Measurements from ENCODE around the gene NRXN2. TPM values are rescaled to one million over a fixed set of nuclear protein-coding genes. Genes with fewer than 3 reads are reported as not detected.
"Not testable (repeated sequence)": the region's sequence is repeated elsewhere in the genome, so short reads cannot be mapped to it uniquely, and the experiment has no call there.

NRXN2 gene
- total and polyA plus RNA-seq, 9 donors = 11.8 to 41.8 (median 30.5) TPM

- no peak overlapping the region for H3K27ac ChIP-seq (ENCODE audit: low read length)
- no peaks in the 10 kb centered on the region for H3K9me3 ChIP-seq (replicated peaks; ENCODE audit: control insufficient read depth, low read depth, low read length)
- H3K36me3 ChIP-seq (ENCODE audit: control insufficient read depth, insufficient read depth, low read length) = no peaks in the 10 kb centered on the region
- H3K4me3 ChIP-seq (ENCODE audit: low read length) = no peak overlapping the region
- DNase-seq = no peak
- 65% methylated on average over 3 of the region's 6 CpGs for WGBS (ENCODE audit: insufficient coverage)
- peaks cover 24% of the 10 kb centered on the region for H3K4me1 ChIP-seq (ENCODE audit: control insufficient read depth, insufficient read depth, low read length)
- peaks cover 10% of the 10 kb centered on the region for H3K27me3 ChIP-seq (ENCODE audit: control insufficient read depth, insufficient read depth, low read length)
These were observed 45.5 kb downstream of the NRXN2 start for GRCh38 chr11:64677441-64678023.

GRCh38 chr11:64676261-64676615 is 46.8 kb downstream of the NRXN2 start:
- Histone ChIP-seq H3K27ac (ENCODE audit: low read length) (no peak overlapping the region), H3K27me3 (ENCODE audit: control insufficient read depth, insufficient read depth, low read length) (peaks cover 16% of the 10 kb centered on the region), H3K4me1 (ENCODE audit: control insufficient read depth, insufficient read depth, low read length) (peaks cover 24% of the 10 kb centered on the region), H3K4me3 (ENCODE audit: low read length) (no peak overlapping the region), H3K36me3 (ENCODE audit: control insufficient read depth, insufficient read depth, low read length) (no peaks in the 10 kb centered on the region), H3K9me3 (replicated peaks; ENCODE audit: control insufficient read depth, low read depth, low read length) (no peaks in the 10 kb centered on the region)
- DNase-seq = no peak
- no CpG with 5 or more reads among the region's 2 CpGs for WGBS (ENCODE audit: insufficient coverage)

GRCh38 chr11:64675450-64676260 is 47.3 kb downstream of the NRXN2 start:
- H3K4me1 ChIP-seq (ENCODE audit: control insufficient read depth, insufficient read depth, low read length) = peaks cover 24% of the 10 kb centered on the region
- peak; percentile 91 for DNase-seq
- no peaks in the 10 kb centered on the region for H3K36me3 ChIP-seq (ENCODE audit: control insufficient read depth, insufficient read depth, low read length)
- H3K27me3 ChIP-seq (ENCODE audit: control insufficient read depth, insufficient read depth, low read length) = peaks cover 20% of the 10 kb centered on the region
- H3K27ac ChIP-seq (ENCODE audit: low read length) = peak overlapping the region; percentile 71
- WGBS (ENCODE audit: insufficient coverage) = 48% methylated on average over 16 of the region's 19 CpGs
- no peaks in the 10 kb centered on the region for H3K9me3 ChIP-seq (replicated peaks; ENCODE audit: control insufficient read depth, low read depth, low read length)
- no peak overlapping the region for H3K4me3 ChIP-seq (ENCODE audit: low read length)

GRCh38 chr11:64674774-64675173 is 48.2 kb downstream of the NRXN2 start:
- WGBS (ENCODE audit: insufficient coverage) = 79% methylated on average over 2 of the region's 2 CpGs
- Histone ChIP-seq H3K27ac (ENCODE audit: low read length) (no peak overlapping the region), H3K27me3 (ENCODE audit: control insufficient read depth, insufficient read depth, low read length) (peaks cover 28% of the 10 kb centered on the region), H3K9me3 (replicated peaks; ENCODE audit: control insufficient read depth, low read depth, low read length) (no peaks in the 10 kb centered on the region), H3K4me1 (ENCODE audit: control insufficient read depth, insufficient read depth, low read length) (peaks cover 24% of the 10 kb centered on the region), H3K4me3 (ENCODE audit: low read length) (no peak overlapping the region), H3K36me3 (ENCODE audit: control insufficient read depth, insufficient read depth, low read length) (no peaks in the 10 kb centered on the region)
- no peak for DNase-seq

GRCh38 chr11:64673279-64673678 is 49.7 kb downstream of the NRXN2 start:
- Histone ChIP-seq H3K27ac (ENCODE audit: low read length) (no peak overlapping the region), H3K27me3 (ENCODE audit: control insufficient read depth, insufficient read depth, low read length) (peaks cover 34% of the 10 kb centered on the region), H3K36me3 (ENCODE audit: control insufficient read depth, insufficient read depth, low read length) (no peaks in the 10 kb centered on the region), H3K4me3 (ENCODE audit: low read length) (no peak overlapping the region), H3K9me3 (replicated peaks; ENCODE audit: control insufficient read depth, low read depth, low read length) (no peaks in the 10 kb centered on the region), H3K4me1 (ENCODE audit: control insufficient read depth, insufficient read depth, low read length) (peaks cover 24% of the 10 kb centered on the region)
- DNase-seq = no peak
- WGBS (ENCODE audit: insufficient coverage) = no CpG with 5 or more reads among the region's 1 CpG

GRCh38 chr11:64672875-64673274 is 50.1 kb downstream of the NRXN2 start:
- 67% methylated on average over 1 of the region's 2 CpGs for WGBS (ENCODE audit: insufficient coverage)
- no peak for DNase-seq
- H3K36me3 ChIP-seq (ENCODE audit: control insufficient read depth, insufficient read depth, low read length) = no peaks in the 10 kb centered on the region

GRCh38 chr11:64670975-64671374 is 52.0 kb downstream of the NRXN2 start:
- no peak overlapping the region for H3K4me3 ChIP-seq (ENCODE audit: low read length)
- H3K27ac ChIP-seq (ENCODE audit: low read length) = no peak overlapping the region
- no peaks in the 10 kb centered on the region for H3K36me3 ChIP-seq (ENCODE audit: control insufficient read depth, insufficient read depth, low read length)
- no peak for DNase-seq
- H3K9me3 ChIP-seq (replicated peaks; ENCODE audit: control insufficient read depth, low read depth, low read length) = no peaks in the 10 kb centered on the region
- H3K4me1 ChIP-seq (ENCODE audit: control insufficient read depth, insufficient read depth, low read length) = peaks cover 12% of the 10 kb centered on the region
- 13% methylated on average over 1 of the region's 3 CpGs for WGBS (ENCODE audit: insufficient coverage)
- H3K27me3 ChIP-seq (ENCODE audit: control insufficient read depth, insufficient read depth, low read length) = peaks cover 25% of the 10 kb centered on the region

More at GRCh38 chr11:64672875-64673274, 50.1 kb downstream of the NRXN2 start:
- Histone ChIP-seq H3K27ac (ENCODE audit: low read length) (no peak overlapping the region), H3K9me3 (replicated peaks; ENCODE audit: control insufficient read depth, low read depth, low read length) (no peaks in the 10 kb centered on the region), H3K27me3 (ENCODE audit: control insufficient read depth, insufficient read depth, low read length) (peaks cover 32% of the 10 kb centered on the region), H3K4me1 (ENCODE audit: control insufficient read depth, insufficient read depth, low read length) (peaks cover 24% of the 10 kb centered on the region), H3K4me3 (ENCODE audit: low read length) (no peak overlapping the region)

- 90% methylated on average over 20 of the region's 22 CpGs for WGBS (ENCODE audit: insufficient coverage)
- Histone ChIP-seq H3K27ac (ENCODE audit: low read length) (no peak overlapping the region), H3K9me3 (replicated peaks; ENCODE audit: control insufficient read depth, low read depth, low read length) (no peaks in the 10 kb centered on the region), H3K4me1 (ENCODE audit: control insufficient read depth, insufficient read depth, low read length) (peaks cover 5% of the 10 kb centered on the region), H3K27me3 (ENCODE audit: control insufficient read depth, insufficient read depth, low read length) (peaks cover 25% of the 10 kb centered on the region), H3K4me3 (ENCODE audit: low read length) (no peak overlapping the region), H3K36me3 (ENCODE audit: control insufficient read depth, insufficient read depth, low read length) (no peaks in the 10 kb centered on the region)
- DNase-seq = no peak
These were observed 55.7 kb downstream of the NRXN2 start for GRCh38 chr11:64667154-64667745.

- no peak for DNase-seq
- H3K27ac ChIP-seq (ENCODE audit: low read length) = no peak overlapping the region
- H3K36me3 ChIP-seq (ENCODE audit: control insufficient read depth, insufficient read depth, low read length) = no peaks in the 10 kb centered on the region
- 8% methylated on average over 1 of the region's 7 CpGs for WGBS (ENCODE audit: insufficient coverage)
- peaks cover 13% of the 10 kb centered on the region for H3K27me3 ChIP-seq (ENCODE audit: control insufficient read depth, insufficient read depth, low read length)
- H3K9me3 ChIP-seq (replicated peaks; ENCODE audit: control insufficient read depth, low read depth, low read length) = no peaks in the 10 kb centered on the region
- H3K4me3 ChIP-seq (ENCODE audit: low read length) = no peak overlapping the region
- H3K4me1 ChIP-seq (ENCODE audit: control insufficient read depth, insufficient read depth, low read length) = peaks cover 19% of the 10 kb centered on the region
These were observed 57.6 kb downstream of the NRXN2 start for GRCh38 chr11:64665411-64665821.

- not testable (repeated sequence) for H3K27me3 ChIP-seq (ENCODE audit: control insufficient read depth, insufficient read depth, low read length); DNase-seq; H3K27ac ChIP-seq (ENCODE audit: low read length); H3K9me3 ChIP-seq (replicated peaks; ENCODE audit: control insufficient read depth, low read depth, low read length); H3K36me3 ChIP-seq (ENCODE audit: control insufficient read depth, insufficient read depth, low read length); H3K4me3 ChIP-seq (ENCODE audit: low read length)
- H3K4me1 ChIP-seq (ENCODE audit: control insufficient read depth, insufficient read depth, low read length) = peaks cover 30% of the 10 kb centered on the region
- WGBS (ENCODE audit: insufficient coverage) = 95% methylated on average over 4 of the region's 15 CpGs
These were observed 58.6 kb downstream of the NRXN2 start for GRCh38 chr11:64664236-64664870.

Data from muscle of leg (tissue), 11 donors.